Endometrium (tissue), 2 donors: Measurements from ENCODE around the gene ADAMTS17.
"Not testable (repeated sequence)": the region's sequence is repeated elsewhere in the genome, so short reads cannot be mapped to it uniquely, and the experiment has no call there.

Experiments
- FAIRE-seq: peaks from 2 replicates; lab custom pipeline; 2012; peaks lifted over from hg19 to GRCh38; lab: Jason Lieb, UNC
- donor health status: control.
- donor health status: control.

The ADAMTS17 gene

GRCh38 chr15:99997112-99997651, 344.6 kb downstream of the ADAMTS17 start:
- FAIRE-seq, result no peak

- FAIRE-seq, result no peak
Measured at GRCh38 chr15:99996660-99997059, 345.1 kb downstream of the ADAMTS17 start.

DNA sequence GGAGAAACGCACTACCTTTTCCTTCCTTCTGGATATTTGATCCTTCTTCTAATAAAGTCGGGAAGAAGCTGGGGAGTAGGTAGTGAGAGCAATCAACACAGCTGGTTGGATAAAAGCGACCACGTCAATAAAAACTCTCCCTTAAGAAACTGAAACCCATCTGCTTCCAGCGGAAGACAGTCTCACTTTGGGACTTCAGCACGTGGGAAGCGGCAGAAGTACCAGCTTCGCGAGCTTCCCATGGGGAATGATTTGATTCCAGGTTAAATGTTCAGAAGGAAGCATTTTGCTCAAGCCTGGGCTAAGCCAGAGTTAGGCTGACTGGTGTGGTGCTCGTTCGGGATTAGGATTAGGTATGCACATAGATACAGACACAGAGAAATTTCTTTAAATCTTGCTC, 346.2 kb downstream of the ADAMTS17 start:
- no peak for FAIRE-seq

DNA sequence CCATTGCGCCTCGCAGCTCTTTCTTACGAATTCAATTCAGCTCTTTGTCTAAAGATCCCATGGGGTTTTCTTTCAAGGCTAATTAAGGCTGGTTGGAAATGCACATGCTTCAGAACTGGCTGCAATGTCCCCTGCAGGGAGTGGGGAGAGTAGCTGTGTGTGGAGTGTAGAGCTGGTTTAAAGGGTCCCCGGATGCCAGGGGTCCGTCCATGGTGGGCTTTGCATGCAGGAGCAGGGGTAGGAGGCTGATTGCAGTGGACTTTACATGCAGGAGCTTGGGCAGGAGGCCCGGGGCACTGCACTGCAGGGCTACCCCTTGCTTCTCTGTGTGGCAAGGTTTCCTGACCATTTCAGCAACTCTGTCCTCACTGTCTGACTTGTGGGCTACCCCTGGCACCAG, 346.9 kb downstream of the ADAMTS17 start:
- no peak for FAIRE-seq

- no peak for FAIRE-seq
Measured at GRCh38 chr15:99993681-99994131, 348.1 kb downstream of the ADAMTS17 start.

DNA sequence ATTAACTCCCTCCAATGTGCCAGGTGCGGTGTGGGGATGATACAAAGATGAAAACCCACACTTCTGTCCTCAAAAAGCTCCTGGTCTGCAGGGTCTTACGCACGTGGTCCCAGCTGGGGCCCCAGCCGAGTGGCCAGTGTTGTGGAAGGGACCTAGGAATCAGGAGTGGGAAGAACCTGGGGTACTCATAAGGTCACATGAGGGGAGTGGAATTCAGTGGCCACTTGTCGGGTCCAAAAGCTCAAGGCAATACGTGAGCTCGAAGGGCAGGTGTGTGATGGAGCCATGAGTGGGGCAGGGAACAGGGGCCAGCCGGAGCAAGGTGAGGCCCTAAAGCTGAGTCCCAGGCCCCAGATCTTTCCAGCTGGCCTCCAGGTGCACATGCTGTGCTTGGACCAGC, 348.5 kb downstream of the ADAMTS17 start:
- no peak for FAIRE-seq

DNA sequence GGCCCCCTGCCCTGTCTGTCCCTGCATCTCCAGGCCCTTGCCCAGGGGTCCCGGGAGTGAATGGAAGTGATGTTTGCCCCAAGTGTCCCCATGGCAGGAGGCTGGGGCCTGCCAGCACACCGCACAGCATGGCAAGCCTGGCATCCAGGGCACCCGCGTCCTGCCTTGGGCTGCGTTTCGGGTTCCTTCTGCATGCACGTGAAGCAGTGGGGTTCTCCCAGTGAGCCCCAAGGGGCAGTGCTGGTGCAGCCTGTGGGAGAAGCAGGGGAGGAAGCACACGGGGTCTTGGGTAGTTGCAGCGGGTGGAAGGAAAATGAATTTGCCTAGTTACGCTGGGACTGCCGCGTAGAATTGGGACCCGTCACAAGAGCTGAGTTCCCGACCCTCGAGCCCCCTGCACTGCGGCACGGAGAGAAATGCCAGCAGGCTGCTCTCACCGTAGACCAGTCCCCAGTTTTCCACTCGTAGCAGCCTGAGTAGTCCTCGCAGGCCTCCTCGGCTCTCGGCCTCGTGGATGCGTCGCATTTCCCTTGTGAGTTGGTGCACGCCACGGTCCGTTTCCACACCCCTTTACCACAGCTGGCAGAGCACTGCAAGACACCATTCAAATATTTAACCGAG, 349.1 kb downstream of the ADAMTS17 start:
- FAIRE-seq, result no peak

- FAIRE-seq, result no peak
Measured at GRCh38 chr15:99989095-99989494, 352.7 kb downstream of the ADAMTS17 start.

GRCh38 chr15:99987701-99988100, 354.1 kb downstream of the ADAMTS17 start:
- FAIRE-seq, result no peak

DNA sequence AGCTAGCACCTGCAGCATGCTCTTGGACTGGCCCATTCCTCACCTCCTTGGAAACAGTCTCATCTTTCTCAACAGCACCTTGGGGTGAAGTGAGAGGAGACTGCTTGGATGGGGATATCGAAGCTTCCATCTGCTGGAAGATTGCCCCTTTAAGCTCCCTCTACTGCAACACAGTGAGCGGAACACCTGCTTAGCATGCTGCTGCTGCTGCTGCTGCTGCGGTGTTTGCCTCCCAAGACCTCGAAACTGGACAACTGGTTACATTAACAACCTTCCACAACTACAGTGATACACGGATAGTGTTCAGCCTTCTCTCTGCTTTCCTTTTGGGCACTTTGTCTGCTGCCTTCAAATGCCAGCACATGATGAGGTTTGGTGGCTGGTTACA, 354.7 kb downstream of the ADAMTS17 start:
- no peak for FAIRE-seq

- FAIRE-seq, result no peak
Measured at GRCh38 chr15:99986297-99987118, 355.3 kb downstream of the ADAMTS17 start.

- no peak for FAIRE-seq
Measured at GRCh38 chr15:99985878-99986277, 355.9 kb downstream of the ADAMTS17 start.

DNA sequence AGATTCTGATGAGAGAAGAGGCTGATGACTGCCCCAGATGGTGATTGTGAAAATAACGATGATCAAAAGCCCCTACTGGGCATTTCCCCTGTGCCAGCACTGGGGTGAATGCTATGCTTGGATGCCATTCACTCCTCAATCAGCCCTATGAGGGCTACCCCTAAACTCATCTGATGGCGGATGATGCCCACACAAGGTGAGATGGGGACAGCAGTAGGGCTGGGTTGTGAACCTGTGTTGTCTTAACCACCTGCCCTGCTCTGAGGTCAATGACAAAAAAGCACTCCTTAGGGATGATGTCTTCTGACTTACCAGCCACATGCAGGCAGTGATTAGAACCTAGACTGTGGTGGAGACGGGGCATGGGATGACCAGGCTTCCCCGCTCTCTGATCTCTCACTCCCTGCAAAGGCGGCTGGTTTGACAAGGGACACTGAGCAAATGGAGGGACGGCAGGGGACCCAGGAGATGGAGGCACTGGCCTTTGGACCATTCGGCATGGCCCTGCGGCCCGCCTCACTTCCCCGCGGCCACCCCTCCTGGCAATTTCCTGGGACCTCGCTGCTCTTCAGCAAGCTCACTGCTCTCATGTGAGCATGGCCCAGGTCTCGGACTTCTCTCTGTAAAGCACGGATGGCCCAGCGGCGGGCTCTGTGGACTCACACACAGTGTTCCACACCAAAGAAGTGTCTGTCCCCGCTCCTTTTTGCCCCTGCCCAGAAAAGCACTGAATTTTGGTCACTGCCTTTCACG, 357.1 kb downstream of the ADAMTS17 start:
- FAIRE-seq, result no peak

DNA sequence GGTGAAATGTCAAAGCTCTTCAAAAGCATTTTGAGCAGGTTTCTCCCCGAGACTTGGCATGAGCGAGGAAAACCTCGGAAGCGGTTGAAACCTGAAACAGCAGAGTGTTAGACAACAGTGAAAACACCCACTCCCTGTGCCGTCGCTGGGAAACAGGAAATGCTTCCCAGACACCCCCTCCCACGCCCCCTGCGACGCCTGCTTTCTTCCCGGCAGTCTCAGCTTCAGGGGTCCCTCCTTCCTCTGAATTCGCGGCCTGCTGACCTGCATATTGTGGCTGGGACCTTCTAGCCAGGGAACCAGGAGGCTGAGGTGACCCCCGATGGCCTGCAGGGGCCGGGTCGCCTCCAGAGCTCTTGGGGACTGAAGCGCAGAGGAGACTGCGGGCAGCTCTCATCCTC, 357.9 kb downstream of the ADAMTS17 start:
- FAIRE-seq, result no peak

GRCh38 chr15:99983171-99983885, 358.4 kb downstream of the ADAMTS17 start:
- FAIRE-seq, result no peak

GRCh38 chr15:99982662-99983061, 359.1 kb downstream of the ADAMTS17 start:
- FAIRE-seq, result no peak

GRCh38 chr15:99981839-99982658, 359.7 kb downstream of the ADAMTS17 start:
- no peak for FAIRE-seq

DNA sequence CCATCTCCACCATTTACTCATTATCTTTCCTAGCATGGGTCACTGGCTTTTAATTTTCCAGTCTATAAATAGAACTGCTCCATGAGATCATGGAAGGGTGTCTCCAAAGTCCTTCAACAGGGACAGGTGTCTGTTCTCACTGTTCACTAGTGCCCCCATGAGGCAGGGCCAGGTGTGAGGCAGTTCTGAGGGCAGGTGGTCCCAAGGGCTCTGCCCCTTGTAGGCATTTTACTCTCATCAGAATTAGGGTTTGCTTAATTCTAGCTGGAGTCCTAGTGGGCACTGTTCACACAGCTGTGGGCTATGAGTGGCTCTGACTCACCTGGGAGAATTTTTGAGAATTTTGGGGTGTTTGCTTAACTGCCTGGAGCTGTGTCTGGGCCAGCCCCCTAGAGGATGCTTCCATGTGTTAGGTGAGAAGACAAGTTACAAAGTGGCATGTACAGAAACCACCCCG, 360.6 kb downstream of the ADAMTS17 start:
- FAIRE-seq, result no peak

- no peak for FAIRE-seq
Measured at GRCh38 chr15:99980752-99981151, 361.0 kb downstream of the ADAMTS17 start.

DNA sequence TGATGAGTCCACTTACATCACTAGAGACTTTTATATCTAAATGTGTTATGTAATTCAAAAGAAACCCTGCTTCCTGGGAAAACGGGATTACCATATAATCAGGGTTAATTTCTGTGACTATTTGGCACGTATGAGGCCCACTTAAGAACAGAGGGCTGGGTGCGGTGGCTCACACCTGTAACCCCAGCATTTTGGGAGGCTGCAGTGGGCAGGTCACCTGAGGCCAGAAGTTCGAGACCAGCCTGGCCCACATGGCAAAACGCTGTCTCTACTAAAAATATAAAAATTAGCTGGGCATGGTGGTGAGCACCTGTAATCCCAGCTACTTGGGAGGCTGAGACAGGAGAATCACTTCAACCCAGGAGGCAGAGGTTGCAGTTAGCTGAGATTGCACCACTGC, 361.9 kb downstream of the ADAMTS17 start:
- FAIRE-seq, result not testable (repeated sequence)

- no peak for FAIRE-seq
Measured at GRCh38 chr15:99979371-99979770, 362.4 kb downstream of the ADAMTS17 start.
